HepG2 (cell line): ENCODE data around the gene THRA. TPM values are rescaled to one million over a fixed set of nuclear protein-coding genes. Genes with fewer than 3 reads are reported as not detected.

Experiments used
- ATRX ChIP-seq: sonication (generic); formaldehyde crosslinking; IDR thresholded peaks from 2 replicates; pipeline ENCODE4 v1.4.0; 2020; ENCODE audit warnings: missing genetic modification reagents, borderline replicate concordance
- CENPT ChIP-seq: sonication (generic); formaldehyde crosslinking; IDR thresholded peaks from 2 replicates; pipeline ENCODE4 v1.8.0; 2022; ENCODE audit warnings: low read depth, mild to moderate bottlenecking, moderate library complexity, missing genetic modification reagents
- JUND ChIP-seq: sonication (generic); formaldehyde crosslinking; IDR thresholded peaks from 2 replicates; pipeline ENCODE4 v1.8.0; 2022; ENCODE audit warnings: mild to moderate bottlenecking, missing genetic modification reagents
- KLF12 ChIP-seq: sonication (generic); formaldehyde crosslinking; IDR thresholded peaks from 2 replicates; pipeline ENCODE4 v1.4.0; 2020; ENCODE audit warnings: missing genetic modification reagents, borderline replicate concordance
- MTA1 ChIP-seq: sonication (generic); formaldehyde crosslinking; IDR thresholded peaks from 2 replicates; pipeline ENCODE4 v1.4.0; 2020; ENCODE audit warnings: missing genetic modification reagents, mild to moderate bottlenecking, borderline replicate concordance
- MYC ChIP-seq: sonication (generic); formaldehyde crosslinking; IDR thresholded peaks from 2 replicates; pipeline ENCODE4 v1.9.0; 2021; ENCODE audit warnings: missing genetic modification reagents, borderline replicate concordance
- WIZ ChIP-seq: sonication (generic); formaldehyde crosslinking; IDR thresholded peaks from 2 replicates; pipeline ENCODE4 v1.5.1; 2020; ENCODE audit warnings: mild to moderate bottlenecking, missing genetic modification reagents
- ZFP41 ChIP-seq: sonication (generic); formaldehyde crosslinking; IDR thresholded peaks from 2 replicates; pipeline ENCODE4 v1.4.0; 2020; ENCODE audit warnings: mild to moderate bottlenecking, missing genetic modification reagents, borderline replicate concordance
- ZNF333 ChIP-seq: sonication (generic); formaldehyde crosslinking; IDR thresholded peaks from 2 replicates; pipeline ENCODE4 v1.4.0; 2020; ENCODE audit warnings: mild to moderate bottlenecking, missing genetic modification reagents, borderline replicate concordance
- ZNF451 ChIP-seq: sonication (generic); formaldehyde crosslinking; IDR thresholded peaks from 2 replicates; pipeline ENCODE4 v1.5.0; 2020; ENCODE audit warnings: mild to moderate bottlenecking, missing genetic modification reagents
- ZNF484 ChIP-seq: sonication (generic); formaldehyde crosslinking; IDR thresholded peaks from 2 replicates; pipeline ENCODE4 v1.5.1; 2020; ENCODE audit warnings: mild to moderate bottlenecking, low read depth, missing genetic modification reagents, borderline replicate concordance
- ZSCAN31 ChIP-seq: sonication (generic); formaldehyde crosslinking; IDR thresholded peaks from 2 replicates; pipeline ENCODE4 v1.5.0; 2020; ENCODE audit warnings: low read depth, mild to moderate bottlenecking, missing genetic modification reagents
- polyA plus RNA-seq, 8 experiments: library from polyadenylated mRNA; depleted of rRNA in 3 of 8; stranded (reverse) in 7 of 8; unstranded in 1 of 8; fragments of >200 nt; fragmentation: Illumina TruSeq in 4 of 8; extraction: Trizol in 4 of 8; gene quantifications; 2 replicates each; pipeline versions ENCODE4 v1.2.1 to v1.2.3, GENCODE V29; 2011 to 2016; ENCODE audit warnings: low read depth in 4 of 8, missing spikeins in 1 of 8, mixed read lengths in 1 of 8; ENCODE audit not compliant: insufficient read depth in 1 of 8
- total RNA-seq, 5 experiments: library from RNA; depleted of rRNA; stranded (reverse); fragments of >200 nt; fragmentation: Illumina TruSeq; extraction: Trizol; gene quantifications; 2 replicates each; pipeline ENCODE4 v1.2.3, GENCODE V29; 2016; ENCODE audit warnings: low read depth in 1 of 5
- TF ChIP-seq, protein P1 (sequence below): sonication (generic); formaldehyde crosslinking; IDR thresholded peaks from 2 replicates; pipeline ENCODE4 v1.4.0; 2020; ENCODE audit warnings: missing genetic modification reagents
- TF ChIP-seq, protein P2 (sequence below): sonication (generic); formaldehyde crosslinking; IDR thresholded peaks from 2 replicates; pipeline ENCODE4 v1.9.0; 2021; ENCODE audit warnings: mild to moderate bottlenecking, missing genetic modification reagents
- TF ChIP-seq, protein P3 (sequence below): sonication (generic); formaldehyde crosslinking; IDR thresholded peaks from 2 replicates; pipeline ENCODE4 v1.4.0; 2020; ENCODE audit warnings: mild to moderate bottlenecking, missing genetic modification reagents
- TF ChIP-seq, protein P4 (sequence below): sonication (generic); formaldehyde crosslinking; IDR thresholded peaks from 2 replicates; pipeline ENCODE4 v1.4.0; 2020; ENCODE audit warnings: missing genetic modification reagents

The THRA gene
- total and polyA plus RNA-seq, 2 of the 13 experiments (the other 11 are each of a cell fraction or from before 2014, with no cell fraction given) = 8.0 to 9.9 TPM

DNA sequence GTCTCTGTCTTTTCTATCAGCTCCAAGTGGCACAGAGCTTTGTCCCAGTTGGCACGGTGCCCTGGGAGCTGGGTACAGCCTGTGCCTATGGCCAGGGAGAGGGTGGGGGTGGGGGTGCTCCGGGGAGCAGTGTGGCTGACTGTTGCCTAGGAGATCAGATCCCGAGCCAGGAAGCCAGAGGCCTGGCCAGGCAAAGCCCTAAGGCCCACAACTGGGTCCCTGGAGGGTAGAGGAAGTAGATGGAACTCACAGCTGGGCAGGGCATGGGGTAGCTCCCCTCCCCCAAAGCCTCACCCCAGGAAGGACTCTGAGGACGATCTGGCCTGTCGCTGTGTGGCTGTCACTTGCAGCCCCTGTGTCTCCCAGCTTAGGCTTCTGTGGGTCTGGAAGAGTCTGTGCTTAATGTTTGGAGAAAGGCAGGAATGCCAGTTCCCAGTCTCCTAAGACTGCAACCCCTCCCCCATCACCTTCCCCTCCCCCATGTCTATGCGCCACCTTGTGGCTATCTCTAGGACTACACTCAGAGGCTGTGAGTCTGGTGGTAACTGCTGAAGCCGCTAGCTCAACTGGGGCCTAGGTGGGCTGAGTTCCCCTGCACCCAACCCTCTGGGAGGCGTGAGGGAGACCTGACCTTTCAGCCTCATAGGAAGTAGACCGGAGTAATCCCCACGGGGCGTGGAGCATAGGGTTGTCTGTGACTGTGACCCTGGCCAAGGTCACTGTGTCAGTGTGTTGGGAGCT is 12.6 kb downstream of the THRA start (continued):
- TF ChIP-seq, protein P1, sequence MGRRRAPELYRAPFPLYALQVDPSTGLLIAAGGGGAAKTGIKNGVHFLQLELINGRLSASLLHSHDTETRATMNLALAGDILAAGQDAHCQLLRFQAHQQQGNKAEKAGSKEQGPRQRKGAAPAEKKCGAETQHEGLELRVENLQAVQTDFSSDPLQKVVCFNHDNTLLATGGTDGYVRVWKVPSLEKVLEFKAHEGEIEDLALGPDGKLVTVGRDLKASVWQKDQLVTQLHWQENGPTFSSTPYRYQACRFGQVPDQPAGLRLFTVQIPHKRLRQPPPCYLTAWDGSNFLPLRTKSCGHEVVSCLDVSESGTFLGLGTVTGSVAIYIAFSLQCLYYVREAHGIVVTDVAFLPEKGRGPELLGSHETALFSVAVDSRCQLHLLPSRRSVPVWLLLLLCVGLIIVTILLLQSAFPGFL (CRISPR knock-in tag) = no peak
- TF ChIP-seq ZNF484 (CRISPR knock-in tag) = no peak
- no peak for TF ChIP-seq ATRX (CRISPR knock-in tag)
- TF ChIP-seq ZFP41 (CRISPR knock-in tag) = no peak
- peak; percentile 32; the same call in 1 of the 2 replicates for TF ChIP-seq ZSCAN31
- TF ChIP-seq, protein P2, sequence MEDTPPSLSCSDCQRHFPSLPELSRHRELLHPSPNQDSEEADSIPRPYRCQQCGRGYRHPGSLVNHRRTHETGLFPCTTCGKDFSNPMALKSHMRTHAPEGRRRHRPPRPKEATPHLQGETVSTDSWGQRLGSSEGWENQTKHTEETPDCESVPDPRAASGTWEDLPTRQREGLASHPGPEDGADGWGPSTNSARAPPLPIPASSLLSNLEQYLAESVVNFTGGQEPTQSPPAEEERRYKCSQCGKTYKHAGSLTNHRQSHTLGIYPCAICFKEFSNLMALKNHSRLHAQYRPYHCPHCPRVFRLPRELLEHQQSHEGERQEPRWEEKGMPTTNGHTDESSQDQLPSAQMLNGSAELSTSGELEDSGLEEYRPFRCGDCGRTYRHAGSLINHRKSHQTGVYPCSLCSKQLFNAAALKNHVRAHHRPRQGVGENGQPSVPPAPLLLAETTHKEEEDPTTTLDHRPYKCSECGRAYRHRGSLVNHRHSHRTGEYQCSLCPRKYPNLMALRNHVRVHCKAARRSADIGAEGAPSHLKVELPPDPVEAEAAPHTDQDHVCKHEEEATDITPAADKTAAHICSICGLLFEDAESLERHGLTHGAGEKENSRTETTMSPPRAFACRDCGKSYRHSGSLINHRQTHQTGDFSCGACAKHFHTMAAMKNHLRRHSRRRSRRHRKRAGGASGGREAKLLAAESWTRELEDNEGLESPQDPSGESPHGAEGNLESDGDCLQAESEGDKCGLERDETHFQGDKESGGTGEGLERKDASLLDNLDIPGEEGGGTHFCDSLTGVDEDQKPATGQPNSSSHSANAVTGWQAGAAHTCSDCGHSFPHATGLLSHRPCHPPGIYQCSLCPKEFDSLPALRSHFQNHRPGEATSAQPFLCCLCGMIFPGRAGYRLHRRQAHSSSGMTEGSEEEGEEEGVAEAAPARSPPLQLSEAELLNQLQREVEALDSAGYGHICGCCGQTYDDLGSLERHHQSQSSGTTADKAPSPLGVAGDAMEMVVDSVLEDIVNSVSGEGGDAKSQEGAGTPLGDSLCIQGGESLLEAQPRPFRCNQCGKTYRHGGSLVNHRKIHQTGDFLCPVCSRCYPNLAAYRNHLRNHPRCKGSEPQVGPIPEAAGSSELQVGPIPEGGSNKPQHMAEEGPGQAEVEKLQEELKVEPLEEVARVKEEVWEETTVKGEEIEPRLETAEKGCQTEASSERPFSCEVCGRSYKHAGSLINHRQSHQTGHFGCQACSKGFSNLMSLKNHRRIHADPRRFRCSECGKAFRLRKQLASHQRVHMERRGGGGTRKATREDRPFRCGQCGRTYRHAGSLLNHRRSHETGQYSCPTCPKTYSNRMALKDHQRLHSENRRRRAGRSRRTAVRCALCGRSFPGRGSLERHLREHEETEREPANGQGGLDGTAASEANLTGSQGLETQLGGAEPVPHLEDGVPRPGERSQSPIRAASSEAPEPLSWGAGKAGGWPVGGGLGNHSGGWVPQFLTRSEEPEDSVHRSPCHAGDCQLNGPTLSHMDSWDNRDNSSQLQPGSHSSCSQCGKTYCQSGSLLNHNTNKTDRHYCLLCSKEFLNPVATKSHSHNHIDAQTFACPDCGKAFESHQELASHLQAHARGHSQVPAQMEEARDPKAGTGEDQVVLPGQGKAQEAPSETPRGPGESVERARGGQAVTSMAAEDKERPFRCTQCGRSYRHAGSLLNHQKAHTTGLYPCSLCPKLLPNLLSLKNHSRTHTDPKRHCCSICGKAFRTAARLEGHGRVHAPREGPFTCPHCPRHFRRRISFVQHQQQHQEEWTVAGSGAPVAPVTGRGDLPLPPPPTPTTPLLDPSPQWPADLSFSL = no peak
- TF ChIP-seq MTA1 (CRISPR knock-in tag) = peak; percentile 89; the same call in 1 of the 2 replicates
- peak; percentile 74; the same call in 1 of the 2 replicates for TF ChIP-seq ZNF451
- TF ChIP-seq JUND = no peak
- no peak for TF ChIP-seq CENPT (CRISPR knock-in tag)
- no peak for TF ChIP-seq KLF12
- TF ChIP-seq, protein P3, sequence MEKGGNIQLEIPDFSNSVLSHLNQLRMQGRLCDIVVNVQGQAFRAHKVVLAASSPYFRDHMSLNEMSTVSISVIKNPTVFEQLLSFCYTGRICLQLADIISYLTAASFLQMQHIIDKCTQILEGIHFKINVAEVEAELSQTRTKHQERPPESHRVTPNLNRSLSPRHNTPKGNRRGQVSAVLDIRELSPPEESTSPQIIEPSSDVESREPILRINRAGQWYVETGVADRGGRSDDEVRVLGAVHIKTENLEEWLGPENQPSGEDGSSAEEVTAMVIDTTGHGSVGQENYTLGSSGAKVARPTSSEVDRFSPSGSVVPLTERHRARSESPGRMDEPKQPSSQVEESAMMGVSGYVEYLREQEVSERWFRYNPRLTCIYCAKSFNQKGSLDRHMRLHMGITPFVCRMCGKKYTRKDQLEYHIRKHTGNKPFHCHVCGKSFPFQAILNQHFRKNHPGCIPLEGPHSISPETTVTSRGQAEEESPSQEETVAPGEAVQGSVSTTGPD (CRISPR knock-in tag) = no peak
- TF ChIP-seq ZNF333 (CRISPR knock-in tag) = no peak
- TF ChIP-seq, protein P4, sequence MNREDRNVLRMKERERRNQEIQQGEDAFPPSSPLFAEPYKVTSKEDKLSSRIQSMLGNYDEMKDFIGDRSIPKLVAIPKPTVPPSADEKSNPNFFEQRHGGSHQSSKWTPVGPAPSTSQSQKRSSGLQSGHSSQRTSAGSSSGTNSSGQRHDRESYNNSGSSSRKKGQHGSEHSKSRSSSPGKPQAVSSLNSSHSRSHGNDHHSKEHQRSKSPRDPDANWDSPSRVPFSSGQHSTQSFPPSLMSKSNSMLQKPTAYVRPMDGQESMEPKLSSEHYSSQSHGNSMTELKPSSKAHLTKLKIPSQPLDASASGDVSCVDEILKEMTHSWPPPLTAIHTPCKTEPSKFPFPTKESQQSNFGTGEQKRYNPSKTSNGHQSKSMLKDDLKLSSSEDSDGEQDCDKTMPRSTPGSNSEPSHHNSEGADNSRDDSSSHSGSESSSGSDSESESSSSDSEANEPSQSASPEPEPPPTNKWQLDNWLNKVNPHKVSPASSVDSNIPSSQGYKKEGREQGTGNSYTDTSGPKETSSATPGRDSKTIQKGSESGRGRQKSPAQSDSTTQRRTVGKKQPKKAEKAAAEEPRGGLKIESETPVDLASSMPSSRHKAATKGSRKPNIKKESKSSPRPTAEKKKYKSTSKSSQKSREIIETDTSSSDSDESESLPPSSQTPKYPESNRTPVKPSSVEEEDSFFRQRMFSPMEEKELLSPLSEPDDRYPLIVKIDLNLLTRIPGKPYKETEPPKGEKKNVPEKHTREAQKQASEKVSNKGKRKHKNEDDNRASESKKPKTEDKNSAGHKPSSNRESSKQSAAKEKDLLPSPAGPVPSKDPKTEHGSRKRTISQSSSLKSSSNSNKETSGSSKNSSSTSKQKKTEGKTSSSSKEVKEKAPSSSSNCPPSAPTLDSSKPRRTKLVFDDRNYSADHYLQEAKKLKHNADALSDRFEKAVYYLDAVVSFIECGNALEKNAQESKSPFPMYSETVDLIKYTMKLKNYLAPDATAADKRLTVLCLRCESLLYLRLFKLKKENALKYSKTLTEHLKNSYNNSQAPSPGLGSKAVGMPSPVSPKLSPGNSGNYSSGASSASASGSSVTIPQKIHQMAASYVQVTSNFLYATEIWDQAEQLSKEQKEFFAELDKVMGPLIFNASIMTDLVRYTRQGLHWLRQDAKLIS = no peak
- peak; percentile 14; the same call in 1 of the 2 replicates for TF ChIP-seq MYC (CRISPR knock-in tag)
- TF ChIP-seq WIZ (CRISPR knock-in tag) = no peak
